H1 (cell line): Measurements from ENCODE around the gene USB1. TPM values are rescaled to one million over a fixed set of nuclear protein-coding genes. Genes with fewer than 3 reads are reported as not detected.

Experiments
- CTCF ChIA-PET: fragments of 300-600 bp; sonication (Branson Sonifier 250); formaldehyde crosslinking; loops from one replicate; lab custom pipeline; 2021; ENCODE audit not compliant: partially characterized antibody; lab: Charles Lee
- POLR2A ChIA-PET: fragments of 300-600 bp; sonication (Branson Sonifier 250); formaldehyde crosslinking; loops from one replicate; lab custom pipeline; 2021; ENCODE audit warnings: inconsistent platforms; ENCODE audit not compliant: partially characterized antibody; lab: Charles Lee
- DNase-seq, 2 experiments: peaks; one replicate each; pipeline versions ENCODE4 v3.0.0 to v3.0.0-alpha.2; 2010 to 2022; ENCODE audit warnings: low spot score in 2 of 2, low read depth in 1 of 2, mixed read lengths in 1 of 2
- FAIRE-seq: peaks from 2 replicates; lab custom pipeline; 2011; peaks lifted over from hg19 to GRCh38; lab: Jason Lieb, UNC
- H2AFZ ChIP-seq: 2 replicates; pipeline ENCODE4 v1.8.1; 2012; ENCODE audit warnings: low read length, inconsistent platforms
- H2AK5ac ChIP-seq: 2 replicates; pipeline ENCODE4 v1.6.1; 2013; ENCODE audit warnings: low read depth, low read length
- H2BK120ac ChIP-seq: replicated peaks from 2 replicates; pipeline ENCODE3; 2013; ENCODE audit warnings: low read depth, low read length, inconsistent platforms
- H2BK12ac ChIP-seq: 2 replicates; pipeline ENCODE4 v1.6.1; 2013; ENCODE audit warnings: low read depth, low read length
- H2BK15ac ChIP-seq: 2 replicates; pipeline ENCODE4 v1.6.1; 2013; ENCODE audit warnings: low read length
- H2BK20ac ChIP-seq: 2 replicates; pipeline ENCODE4 v1.6.1; 2013; ENCODE audit warnings: low read length
- H2BK5ac ChIP-seq: 2 replicates; pipeline ENCODE4 v1.6.1; 2013; ENCODE audit warnings: low read depth, low read length
- H3K14ac ChIP-seq: 2 replicates; pipeline ENCODE4 v1.6.1; 2013; ENCODE audit warnings: inconsistent platforms; ENCODE audit not compliant: insufficient read length
- H3K18ac ChIP-seq: 2 replicates; pipeline ENCODE4 v1.6.1; 2013; ENCODE audit warnings: low read length; ENCODE audit errors: extremely low read depth
- H3K23ac ChIP-seq: 2 replicates; pipeline ENCODE4 v1.6.1; 2013; ENCODE audit warnings: inconsistent platforms; ENCODE audit not compliant: insufficient read length
- H3K23me2 ChIP-seq: 2 replicates; pipeline ENCODE4 v1.6.1; 2013; ENCODE audit warnings: low read depth, low read length
- H3K27ac ChIP-seq: 2 replicates; pipeline ENCODE4 v1.6.1; 2011; ENCODE audit warnings: low read depth, low read length, inconsistent platforms
- H3K27me3 ChIP-seq, 4 experiments: replicated peaks in 1 of 4; 1 replicate in 1 of 4; 2 replicates in 3 of 4; pipeline versions ENCODE4 v1.6.1 to v1.8.1; 2011 to 2013; ENCODE audit warnings: low read length in 3 of 4, mild to moderate bottlenecking in 3 of 4, inconsistent platforms in 2 of 4, mixed read lengths in 2 of 4, moderate library complexity in 1 of 4; ENCODE audit not compliant: control insufficient read depth in 3 of 4, insufficient read depth in 3 of 4; ENCODE audit errors: extremely low read depth in 1 of 4
- H3K36me3 ChIP-seq, 4 experiments: 2 replicates each; pipeline versions ENCODE4 v1.6.1 to v1.8.1; 2011 to 2013; ENCODE audit warnings: mild to moderate bottlenecking in 4 of 4, low read length in 3 of 4, moderate library complexity in 2 of 4, control low read depth in 1 of 4, inconsistent platforms in 1 of 4; ENCODE audit not compliant: insufficient read depth in 4 of 4, control insufficient read depth in 2 of 4
- H3K4ac ChIP-seq: replicated peaks from 2 replicates; pipeline ENCODE3; 2013; ENCODE audit warnings: low read length, low read depth, mixed read lengths, inconsistent platforms; ENCODE audit not compliant: insufficient read length
- H3K4me1 ChIP-seq, 4 experiments: replicated peaks in 1 of 4; 1 replicate in 1 of 4; 2 replicates in 3 of 4; pipeline versions ENCODE4 v1.6.1 to v1.8.1; 2011 to 2013; ENCODE audit warnings: low read length in 3 of 4, inconsistent platforms in 2 of 4, mixed read lengths in 1 of 4; ENCODE audit not compliant: insufficient read depth in 4 of 4, control insufficient read depth in 3 of 4
- H3K4me2 ChIP-seq, 2 experiments: 2 replicates each; pipeline versions ENCODE4 v1.6.1 to v1.8.1; 2011 to 2013; ENCODE audit warnings: low read depth in 2 of 2, low read length in 2 of 2, control low read depth in 1 of 2, inconsistent platforms in 1 of 2, mild to moderate bottlenecking in 1 of 2; ENCODE audit not compliant: insufficient read depth in 1 of 2
- H3K4me3 ChIP-seq, 4 experiments: fragments of 200-600, 300-600 bp in 1 of 4; sonication (generic), shearing (Covaris generic), sonication (Bioruptor Twin) in 1 of 4; 2 replicates each; pipeline versions ENCODE4 v1.5.1 to v1.8.1; 2011 to 2016; ENCODE audit warnings: low read length in 4 of 4, low read depth in 3 of 4, control low read depth in 2 of 4, inconsistent platforms in 2 of 4, mild to moderate bottlenecking in 2 of 4, mixed read lengths in 1 of 4, moderate library complexity in 1 of 4; ENCODE audit not compliant: insufficient read depth in 2 of 4; ENCODE audit errors: extremely low read depth in 1 of 4
- H3K56ac ChIP-seq: replicated peaks from 2 replicates; pipeline ENCODE3; 2013; ENCODE audit warnings: low read depth, mild to moderate bottlenecking, mixed read lengths, low read length, inconsistent platforms; ENCODE audit not compliant: insufficient read length
- H3K79me1 ChIP-seq: 2 replicates; pipeline ENCODE4 v1.6.1; 2013; ENCODE audit warnings: low read depth, low read length, control low read depth
- H3K79me2 ChIP-seq, 2 experiments: 2 replicates each; pipeline versions ENCODE4 v1.6.1 to v1.8.1; 2012 to 2013; ENCODE audit warnings: low read length in 2 of 2, mild to moderate bottlenecking in 2 of 2, inconsistent platforms in 1 of 2; ENCODE audit not compliant: insufficient read depth in 2 of 2, control insufficient read depth in 1 of 2
- H3K9ac ChIP-seq, 4 experiments: replicated peaks in 1 of 4; 1 replicate in 1 of 4; 2 replicates in 3 of 4; pipeline versions ENCODE4 v1.6.1 to v1.8.1; 2011 to 2013; ENCODE audit warnings: low read depth in 3 of 4, low read length in 3 of 4, control low read depth in 2 of 4, mild to moderate bottlenecking in 2 of 4, moderate library complexity in 2 of 4, inconsistent platforms in 1 of 4; ENCODE audit errors: extremely low read depth in 1 of 4
- H3K9me3 ChIP-seq, 2 experiments: 2 replicates each; pipeline versions ENCODE4 v1.6.1 to v1.8.1; 2012 to 2013; ENCODE audit warnings: mild to moderate bottlenecking in 2 of 2, moderate library complexity in 2 of 2, control low read depth in 1 of 2, inconsistent platforms in 1 of 2, low read depth in 1 of 2, low read length in 1 of 2, mixed read lengths in 1 of 2; ENCODE audit not compliant: insufficient read depth in 2 of 2
- H4K20me1 ChIP-seq, 2 experiments: replicated peaks in 1 of 2; 2 replicates each; pipeline versions ENCODE3 to v1.8.1; 2011 to 2013; ENCODE audit warnings: inconsistent platforms in 2 of 2, low read length in 2 of 2, mild to moderate bottlenecking in 1 of 2; ENCODE audit not compliant: insufficient read depth in 2 of 2, control insufficient read depth in 1 of 2
- H4K5ac ChIP-seq: 2 replicates; pipeline ENCODE4 v1.6.1; 2013; ENCODE audit warnings: low read length, low read depth, mixed read lengths, inconsistent platforms; ENCODE audit not compliant: insufficient read length
- H4K8ac ChIP-seq: 2 replicates; pipeline ENCODE4 v1.8.0; 2013; ENCODE audit warnings: mild to moderate bottlenecking, moderate library complexity, low read length, inconsistent platforms; ENCODE audit not compliant: insufficient read depth; ENCODE audit errors: extremely low read depth
- H4K91ac ChIP-seq: replicated peaks from 2 replicates; pipeline ENCODE3; 2013; ENCODE audit warnings: low read length, mixed read lengths, inconsistent platforms; ENCODE audit not compliant: insufficient read length
- CTCF ChIP-seq, 3 experiments: IDR thresholded peaks; 1 replicate in 2 of 3; 2 replicates in 1 of 3; pipeline versions ENCODE4 v1.5.1 to v1.6.1; 2011; ENCODE audit warnings: low read length in 3 of 3, mild to moderate bottlenecking in 3 of 3, inconsistent platforms in 2 of 3, low read depth in 1 of 3, moderate library complexity in 1 of 3; ENCODE audit not compliant: insufficient read depth in 1 of 3; ENCODE audit errors: control extremely low read depth in 1 of 3
- RAD21 ChIP-seq, 2 experiments: IDR thresholded peaks in 1 of 2; conservative IDR thresholded peaks in 1 of 2; 2 replicates each; pipeline ENCODE4 v1.6.1; 2011; ENCODE audit warnings: low read depth in 2 of 2, low read length in 2 of 2, improper control_type of control experiment in 1 of 2, inconsistent platforms in 1 of 2, mild to moderate bottlenecking in 1 of 2, moderate library complexity in 1 of 2
- RNF2 ChIP-seq: fragments of 200-900, 300-1000 bp; sonication (generic); IDR thresholded peaks from 2 replicates; pipeline ENCODE4 v1.7.1; 2016; ENCODE audit warnings: borderline replicate concordance, low read depth, mild to moderate bottlenecking, antibody characterized with exemption, low read length; ENCODE audit not compliant: poor library complexity, severe bottlenecking; ENCODE audit errors: missing control alignments
- SAP30 ChIP-seq: fragments of 300-600 bp; sonication (generic); IDR thresholded peaks from 2 replicates; pipeline ENCODE4 v1.7.1; 2012; ENCODE audit warnings: low read length, moderate library complexity, mild to moderate bottlenecking, inconsistent platforms; ENCODE audit not compliant: insufficient read depth, insufficient replicate concordance
- YY1 ChIP-seq: IDR thresholded peaks from 2 replicates; pipeline ENCODE4 v1.6.1; 2011; ENCODE audit warnings: low read depth, mild to moderate bottlenecking, low read length
- WGBS, 2 experiments: shearing (Covaris generic) in 1 of 2; methylation state at CpG; one replicate each; pipeline versions ENCODE4 v1.1.6 to v1.1.7; 2013 to 2015; ENCODE audit warnings: low lambda C conversion rate in 2 of 2, mixed read lengths in 2 of 2, inconsistent platforms in 1 of 2, low coverage in 1 of 2, missing lambda C conversion rate in 1 of 2; ENCODE audit not compliant: insufficient replicate concordance in 2 of 2, insufficient coverage in 1 of 2, insufficient read length in 1 of 2; ENCODE audit errors: extremely low coverage in 1 of 2, missing lambda C conversion rate in 1 of 2; 5-methylcytosine and 5-hydroxymethylcytosine counted together
- polyA plus RNA-seq, 7 experiments: library from polyadenylated mRNA; depleted of rRNA in 3 of 7; stranded (reverse) in 5 of 7; unstranded in 2 of 7; fragments of >200 nt in 5 of 7; fragments of 200-250 nt in 2 of 7; gene quantifications; 1 replicate in 5 of 7; 2 replicates in 1 of 7; 4 replicates in 1 of 7; pipeline versions ENCODE4 v1.2.1 to v1.2.3, GENCODE V29; 2011 to 2013; ENCODE audit warnings: missing spikeins in 2 of 7, mixed read lengths in 2 of 7
- total RNA-seq: library from RNA; stranded (reverse); fragmentation: NEBNext Ultra II Directional; extraction: Animal tissue kit (Norgen Biotek cat#: 25700); gene quantifications from 2 replicates; pipeline ENCODE4 v1.2.1, GENCODE V29; 2021
- TF ChIP-seq, protein P1 (sequence below): IDR thresholded peaks from 2 replicates; pipeline ENCODE4 v1.6.1; 2012; ENCODE audit warnings: inconsistent platforms

USB1 gene
- total and polyA plus RNA-seq, 2 of the 8 experiments (the other 6 are each of a cell fraction or from before 2014, with no cell fraction given), result 65.4 to 75.9 TPM

DNA sequence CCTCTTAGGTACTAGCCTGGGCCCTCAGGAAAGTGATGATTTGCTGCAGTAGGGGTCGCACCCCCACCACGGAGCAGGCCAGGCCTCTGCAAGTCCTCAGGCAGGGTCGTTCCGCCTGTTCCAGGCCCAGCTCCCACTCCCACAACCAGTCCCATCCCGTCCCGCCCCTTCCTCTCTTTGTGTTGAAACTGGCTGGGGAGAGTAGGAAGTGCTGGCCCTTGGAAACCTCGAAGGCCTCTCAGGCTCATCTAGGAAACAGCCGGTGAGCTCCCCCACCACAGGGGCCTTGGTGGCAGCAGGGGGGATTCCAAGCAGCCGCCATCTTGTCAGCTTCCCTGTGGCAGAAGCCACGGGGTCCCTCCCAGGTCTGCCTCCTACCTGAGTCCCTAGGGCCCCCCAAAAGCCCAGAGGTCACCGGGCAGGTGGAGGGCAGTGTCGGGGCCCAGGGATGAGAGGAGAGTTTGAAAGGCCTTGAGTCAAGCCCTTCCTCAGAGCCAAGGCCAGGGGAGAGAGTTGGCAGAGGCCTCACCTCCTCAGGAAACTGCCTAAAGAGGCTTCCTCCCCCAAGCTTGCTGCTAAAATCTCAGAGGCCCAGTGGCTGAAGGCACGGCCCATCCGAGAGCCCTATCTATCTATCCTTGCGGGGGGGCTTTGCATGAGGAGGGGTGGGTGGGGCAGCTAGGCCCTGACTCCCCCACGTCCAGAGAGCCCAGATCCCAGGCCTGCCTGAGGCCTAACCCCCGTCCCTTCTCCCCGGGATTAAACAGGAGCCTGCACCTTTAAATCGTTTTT lies 46.5 kb downstream of the USB1 start:
- WGBS, 2 experiments, result 87% methylated on average over 17 of the region's 19 CpGs; no CpG with 5 or more reads in 1 of the 2 experiments
- no peak overlapping the region for H2BK20ac ChIP-seq
- H3K79me1 ChIP-seq, result no peaks in the 10 kb centered on the region
- H2BK120ac ChIP-seq, result no peak overlapping the region
- no peak overlapping the region for H2BK15ac ChIP-seq
- POLR2A ChIA-PET, result interaction anchor here (0.7 to 1.5 kb wide), 4 partner anchors 12 to 149 kb away, joined by 3 to 4 read pairs (median 3); partner anchors contain the start of gene CFAP20
- H3K18ac ChIP-seq, result peak overlapping the region; percentile 60; the same call in 1 of the 2 replicates
- no peak overlapping the region for H3K27ac ChIP-seq
- H4K20me1 ChIP-seq, result no peaks in the 10 kb centered on the region
- peaks cover 0 to 10% (median 4%) of the 10 kb centered on the region in 4 experiments; a peak in 5 of 8 replicates for H3K36me3 ChIP-seq
- H3K4me3 ChIP-seq, result no peak overlapping the region
- no peaks in the 10 kb centered on the region for H3K23me2 ChIP-seq
- no peaks in the 10 kb centered on the region for H3K9me3 ChIP-seq
- H3K14ac ChIP-seq, result no peak overlapping the region
- H2AFZ ChIP-seq, result no peak overlapping the region
- no peak overlapping the region for H3K56ac ChIP-seq
- no peak overlapping the region for H3K4ac ChIP-seq
- no peak overlapping the region; a peak in 1 of 4 replicates for H3K4me2 ChIP-seq
- H3K27me3 ChIP-seq, result no peaks in the 10 kb centered on the region
- CTCF ChIA-PET, result interaction anchor here (0.5 to 5.5 kb wide), 11 partner anchors 10 to 146 kb away, joined by 3 to 57 read pairs (median 11); no protein-coding TSS in a partner anchor
- no peak for TF ChIP-seq SAP30
- no peak for TF ChIP-seq RNF2
- TF ChIP-seq, protein P1, sequence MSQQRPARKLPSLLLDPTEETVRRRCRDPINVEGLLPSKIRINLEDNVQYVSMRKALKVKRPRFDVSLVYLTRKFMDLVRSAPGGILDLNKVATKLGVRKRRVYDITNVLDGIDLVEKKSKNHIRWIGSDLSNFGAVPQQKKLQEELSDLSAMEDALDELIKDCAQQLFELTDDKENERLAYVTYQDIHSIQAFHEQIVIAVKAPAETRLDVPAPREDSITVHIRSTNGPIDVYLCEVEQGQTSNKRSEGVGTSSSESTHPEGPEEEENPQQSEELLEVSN, result no peak
- TF ChIP-seq CTCF (IDR thresholded peaks at IDR 0.05; ENCODE audit: control extremely low read depth in 1 of 3, insufficient read depth in 1 of 3, low read depth in 1 of 3, low read length in 3 of 3), result peak in 2 of 3 experiments; percentile 10 to 15; a peak in 1 of 4 replicates
- TF ChIP-seq RAD21 (IDR thresholded peaks at IDR 0.05 in 1 of 2, conservative IDR thresholded peaks at IDR 0.05 in 1 of 2; ENCODE audit: low read depth in 2 of 2, low read length in 2 of 2), result peak; percentile 50 to 51
- 0 out of 2 replicates have a peak, but pooled peaks have one; percentile 40 for TF ChIP-seq YY1
- no peak overlapping the region for H2BK12ac ChIP-seq
- peak overlapping the region; percentile 57 for H4K91ac ChIP-seq
- DNase-seq (no peak), FAIRE-seq (no peak)
- H2AK5ac ChIP-seq, result no peak overlapping the region
- peaks cover 0 to 15% (median 8%) of the 10 kb centered on the region in 4 experiments; a peak in 4 of 7 replicates for H3K4me1 ChIP-seq
- H3K23ac ChIP-seq, result no peak overlapping the region
- H4K5ac ChIP-seq, result no peak overlapping the region
- peak overlapping the region; percentile 62; the same call in 1 of the 2 replicates for H4K8ac ChIP-seq
- H3K79me2 ChIP-seq, result no peaks in the 10 kb centered on the region
- H3K9ac ChIP-seq, result no peak overlapping the region
- peak overlapping the region; percentile 71 for H2BK5ac ChIP-seq
